Amniotic epithelial cell (primary cell): ENCODE results near the gene PPP3CA.

Source experiments
- DNase-seq: peaks from one replicate; pipeline ENCODE4 v3.0.0-alpha.2; 2010; ENCODE audit warnings: low read depth

The PPP3CA gene

GRCh38 chr4:101331017-101331416 lies 16.3 kb downstream of the PPP3CA start:
- no peak for DNase-seq

- DNase-seq, result no peak
These were observed 17.7 kb downstream of the PPP3CA start for GRCh38 chr4:101329592-101329991.

GRCh38 chr4:101328063-101328602 lies 19.2 kb downstream of the PPP3CA start:
- no peak for DNase-seq

- DNase-seq, result no peak
These were observed 20.8 kb downstream of the PPP3CA start for GRCh38 chr4:101326576-101326975.

- DNase-seq, result no peak
These were observed 24.6 kb downstream of the PPP3CA start for GRCh38 chr4:101322743-101323142.

- DNase-seq, result peak; percentile 28
These were observed 25.8 kb downstream of the PPP3CA start for GRCh38 chr4:101321481-101322042.

GRCh38 chr4:101315786-101316185 lies 31.5 kb downstream of the PPP3CA start:
- DNase-seq, result no peak

GRCh38 chr4:101315041-101315440 lies 32.3 kb downstream of the PPP3CA start:
- no peak for DNase-seq

- DNase-seq, result no peak
These were observed 37.4 kb downstream of the PPP3CA start for GRCh38 chr4:101309925-101310324.

- no peak for DNase-seq
These were observed 39.4 kb downstream of the PPP3CA start for GRCh38 chr4:101307899-101308298.

GRCh38 chr4:101306764-101307615 lies 40.3 kb downstream of the PPP3CA start:
- peak; percentile 65 for DNase-seq

GRCh38 chr4:101306225-101306624 lies 41.1 kb downstream of the PPP3CA start:
- peak; percentile 32 for DNase-seq

GRCh38 chr4:101304916-101305315 lies 42.4 kb downstream of the PPP3CA start:
- DNase-seq, result peak; percentile 77

GRCh38 chr4:101299899-101300540 lies 47.3 kb downstream of the PPP3CA start:
- no peak for DNase-seq

GRCh38 chr4:101299021-101299420 lies 48.3 kb downstream of the PPP3CA start:
- DNase-seq, result no peak

GRCh38 chr4:101295691-101296090 lies 51.6 kb downstream of the PPP3CA start:
- no peak for DNase-seq

- no peak for DNase-seq
These were observed 52.7 kb downstream of the PPP3CA start for GRCh38 chr4:101294597-101294996.

- peak; percentile 28 for DNase-seq
These were observed 54.4 kb downstream of the PPP3CA start for GRCh38 chr4:101292901-101293300.

GRCh38 chr4:101292214-101292613 lies 55.1 kb downstream of the PPP3CA start:
- DNase-seq, result no peak

- DNase-seq, result no peak
These were observed 56.1 kb downstream of the PPP3CA start for GRCh38 chr4:101291198-101291597.

- DNase-seq, result no peak
These were observed 56.7 kb downstream of the PPP3CA start for GRCh38 chr4:101290654-101291053.

- DNase-seq, result no peak
These were observed 58.0 kb downstream of the PPP3CA start for GRCh38 chr4:101289306-101289705.
